GM10266 (cell line): ENCODE measurements around the gene SEC23IP.

ENCODE experiments used
- DNase-seq: peaks from one replicate; pipeline ENCODE4 v3.0.0; 2012; ENCODE audit errors: extremely low spot score
- TF ChIP-seq, protein P1 (sequence below): IDR thresholded peaks from 2 replicates; pipeline ENCODE4 v1.5.1; 2012; ENCODE audit warnings: mild to moderate bottlenecking, low read depth; ENCODE audit not compliant: control insufficient read depth, insufficient read depth; ENCODE audit errors: missing control alignments

Gene SEC23IP

DNA sequence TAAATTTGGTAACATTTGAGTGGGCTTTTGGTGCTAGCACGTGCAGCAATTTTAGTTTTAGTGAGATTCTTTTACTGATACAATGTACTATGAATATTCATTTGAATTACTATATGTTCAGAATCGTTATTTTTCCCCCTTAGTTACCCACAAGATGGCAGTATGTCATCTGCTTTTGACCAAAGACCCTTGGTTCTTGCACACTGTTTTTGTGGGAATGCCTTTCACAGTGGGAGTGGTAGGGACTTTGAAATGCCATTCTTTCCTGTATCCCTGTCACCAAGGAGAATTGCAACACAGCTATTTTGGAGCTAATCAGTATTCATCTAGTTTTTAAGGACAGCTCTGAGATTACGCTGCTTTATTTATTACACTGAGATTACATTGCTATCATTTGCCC is 40.6 kb downstream of the SEC23IP start:
- TF ChIP-seq, protein P1, sequence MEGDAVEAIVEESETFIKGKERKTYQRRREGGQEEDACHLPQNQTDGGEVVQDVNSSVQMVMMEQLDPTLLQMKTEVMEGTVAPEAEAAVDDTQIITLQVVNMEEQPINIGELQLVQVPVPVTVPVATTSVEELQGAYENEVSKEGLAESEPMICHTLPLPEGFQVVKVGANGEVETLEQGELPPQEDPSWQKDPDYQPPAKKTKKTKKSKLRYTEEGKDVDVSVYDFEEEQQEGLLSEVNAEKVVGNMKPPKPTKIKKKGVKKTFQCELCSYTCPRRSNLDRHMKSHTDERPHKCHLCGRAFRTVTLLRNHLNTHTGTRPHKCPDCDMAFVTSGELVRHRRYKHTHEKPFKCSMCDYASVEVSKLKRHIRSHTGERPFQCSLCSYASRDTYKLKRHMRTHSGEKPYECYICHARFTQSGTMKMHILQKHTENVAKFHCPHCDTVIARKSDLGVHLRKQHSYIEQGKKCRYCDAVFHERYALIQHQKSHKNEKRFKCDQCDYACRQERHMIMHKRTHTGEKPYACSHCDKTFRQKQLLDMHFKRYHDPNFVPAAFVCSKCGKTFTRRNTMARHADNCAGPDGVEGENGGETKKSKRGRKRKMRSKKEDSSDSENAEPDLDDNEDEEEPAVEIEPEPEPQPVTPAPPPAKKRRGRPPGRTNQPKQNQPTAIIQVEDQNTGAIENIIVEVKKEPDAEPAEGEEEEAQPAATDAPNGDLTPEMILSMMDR = no peak
- DNase-seq = no peak

DNA sequence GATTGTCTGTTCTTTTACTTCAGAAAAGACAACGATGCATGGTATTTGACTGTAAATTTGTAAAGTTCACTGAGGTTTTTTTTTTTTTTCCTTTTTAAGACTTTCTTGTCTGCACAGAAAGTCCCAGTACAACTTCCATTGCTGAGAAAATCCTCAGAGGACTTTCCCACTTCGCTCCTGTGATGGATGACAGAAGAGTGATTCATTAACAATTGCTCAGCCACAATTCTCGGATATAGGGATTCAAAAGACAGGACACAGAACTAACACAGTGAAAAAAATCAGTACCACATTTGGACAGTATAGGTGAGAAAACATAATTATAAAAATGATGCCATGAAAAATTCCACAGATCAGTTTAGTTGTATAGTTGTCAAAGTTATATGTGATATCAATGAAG is 48.0 kb downstream of the SEC23IP start:
- TF ChIP-seq, protein P1 = no peak
- no peak for DNase-seq

DNA sequence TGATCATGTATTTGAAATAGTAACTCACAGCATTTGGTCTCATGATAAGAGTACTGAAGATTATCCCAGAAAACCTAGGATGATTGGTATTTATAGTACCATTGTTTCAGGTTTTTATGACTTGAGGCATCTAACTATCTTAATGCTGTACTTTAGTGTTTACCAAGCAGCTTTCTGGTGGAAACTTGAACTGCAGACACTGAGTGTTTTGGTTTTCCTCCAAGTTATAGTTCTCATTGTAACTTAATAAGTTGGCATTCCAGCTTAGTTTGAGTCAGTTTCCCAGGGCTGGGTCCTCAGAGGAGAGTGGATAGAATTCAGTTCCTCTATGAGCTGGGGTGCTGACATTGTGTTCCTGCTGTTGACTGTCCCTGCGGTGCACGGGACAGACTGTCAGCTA is 50.4 kb downstream of the SEC23IP start:
- TF ChIP-seq, protein P1 = no peak
- no peak for DNase-seq

DNA sequence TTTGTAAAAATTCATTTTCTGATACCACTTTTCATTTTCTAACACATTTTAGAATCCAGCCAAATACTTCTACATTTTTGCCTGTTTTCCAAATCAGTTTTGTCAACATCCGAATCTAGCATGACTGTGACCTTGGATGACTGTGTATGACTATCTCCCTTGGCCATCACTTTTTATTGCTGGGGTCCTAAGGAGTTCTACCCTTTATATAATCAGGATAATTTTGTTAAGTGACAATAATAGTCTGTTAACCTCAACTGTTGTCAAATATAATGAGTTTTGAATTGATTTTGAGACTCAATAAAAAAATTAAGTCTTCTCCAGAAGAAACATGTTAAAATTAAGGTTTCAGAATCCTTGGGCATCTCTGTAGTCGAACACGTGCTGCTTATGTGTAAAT is 53.3 kb downstream of the SEC23IP start:
- TF ChIP-seq, protein P1 = no peak
- DNase-seq = no peak

DNA sequence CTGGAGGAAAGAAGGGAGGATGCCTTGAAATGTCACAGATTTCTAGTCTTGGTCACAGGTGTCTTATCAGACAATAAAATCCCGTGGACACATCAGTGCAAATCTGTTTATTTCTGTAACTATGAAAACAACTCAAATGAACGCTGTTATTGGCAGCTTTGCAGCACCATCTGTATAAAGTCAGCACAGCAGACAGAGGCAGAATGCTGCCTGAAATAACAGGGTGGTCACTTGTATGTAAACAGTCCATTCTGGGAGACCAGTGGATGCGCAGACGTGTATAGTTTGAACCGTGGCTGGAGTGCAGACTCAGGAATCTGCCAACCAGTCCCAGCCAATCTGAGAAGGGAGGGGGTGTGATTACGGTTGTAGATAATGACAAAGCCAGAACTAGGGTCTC is 54.8 kb downstream of the SEC23IP start:
- no peak for DNase-seq
- TF ChIP-seq, protein P1 = no peak

DNA sequence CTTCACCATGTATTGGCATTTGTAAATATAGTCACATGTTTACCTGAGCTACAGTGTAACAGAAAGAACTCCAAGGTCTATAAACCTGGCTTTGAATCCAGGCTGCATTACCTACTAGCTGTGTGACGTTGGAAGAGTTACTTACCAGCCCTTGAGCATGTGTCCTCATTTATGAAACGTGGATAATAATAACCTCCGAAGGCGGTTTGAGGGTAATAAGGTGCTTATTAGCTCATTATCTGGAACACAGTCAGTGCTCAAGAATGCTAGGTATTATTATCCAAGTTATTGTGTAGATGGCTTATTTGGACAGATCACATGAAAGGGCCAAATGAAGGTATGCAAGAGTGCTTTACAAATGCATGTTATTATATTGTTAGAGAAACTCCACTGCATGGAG is 64.9 kb downstream of the SEC23IP start:
- no peak for DNase-seq
- TF ChIP-seq, protein P1 = no peak

DNA sequence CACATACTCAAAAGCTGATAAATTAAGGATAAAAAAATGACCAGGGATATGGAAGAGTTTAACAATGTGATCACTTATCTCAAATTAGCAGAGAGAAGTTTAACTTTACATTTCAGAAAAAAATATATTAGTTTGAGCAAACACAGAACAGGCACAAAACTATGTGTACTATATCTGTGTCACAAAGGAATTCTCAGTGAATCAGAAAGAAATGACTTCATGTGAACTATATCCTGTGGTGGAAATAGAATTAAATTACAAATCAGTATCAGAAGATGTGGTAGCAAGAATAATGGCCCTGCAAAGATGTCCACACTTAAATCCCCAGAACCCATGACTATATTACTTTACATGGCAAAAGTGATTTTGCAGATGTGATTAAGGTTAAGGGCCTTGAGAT is 70.3 kb downstream of the SEC23IP start:
- DNase-seq = no peak
- TF ChIP-seq, protein P1 = no peak
